ENCODE measurements around the gene ANKRD33. TPM values are rescaled to one million over a fixed set of nuclear protein-coding genes. Genes with fewer than 3 reads are reported as not detected.

ANKRD33 gene
- total RNA-seq, 1 experiment from 2014 or later, result 0.21 TPM

- Histone ChIP-seq H3K4me3 (ENCODE audit: low read depth in 2 of 2, low read length in 2 of 2) (no peak overlapping the region), H3K9me3 (ENCODE audit: control insufficient read depth, insufficient read depth, low read depth, low read length) (no peaks in the 10 kb centered on the region), H3K4me1 (ENCODE audit: control insufficient read depth, insufficient read depth, low read length) (no peaks in the 10 kb centered on the region), H3K27ac (ENCODE audit: low read length) (no peak overlapping the region), H3K27me3 (ENCODE audit: control insufficient read depth, insufficient read depth, low read length) (no peaks in the 10 kb centered on the region), H3K36me3 (ENCODE audit: control insufficient read depth, insufficient read depth, low read length) (no peaks in the 10 kb centered on the region)
- no TSS peak for BruUV-seq (replicated peaks)
- intact Hi-C loops (cut with micrococcal nuclease; ENCODE audit: unreplicated experiment) (no loop called here), in situ Hi-C loops (cut with HindIII; ENCODE audit: low pct_unique_long_range_greater_than_20kb, low sequenced_read_pairs) (no loop called here)
- ATAC-seq (no peak), DNase-seq (ENCODE audit: low read depth, low spot score) (no peak)
- no peak for TF ChIP-seq POLR2AphosphoS5 (IDR thresholded peaks at IDR 0.05; ENCODE audit: low read depth, low read length)
- TF ChIP-seq, protein P1, sequence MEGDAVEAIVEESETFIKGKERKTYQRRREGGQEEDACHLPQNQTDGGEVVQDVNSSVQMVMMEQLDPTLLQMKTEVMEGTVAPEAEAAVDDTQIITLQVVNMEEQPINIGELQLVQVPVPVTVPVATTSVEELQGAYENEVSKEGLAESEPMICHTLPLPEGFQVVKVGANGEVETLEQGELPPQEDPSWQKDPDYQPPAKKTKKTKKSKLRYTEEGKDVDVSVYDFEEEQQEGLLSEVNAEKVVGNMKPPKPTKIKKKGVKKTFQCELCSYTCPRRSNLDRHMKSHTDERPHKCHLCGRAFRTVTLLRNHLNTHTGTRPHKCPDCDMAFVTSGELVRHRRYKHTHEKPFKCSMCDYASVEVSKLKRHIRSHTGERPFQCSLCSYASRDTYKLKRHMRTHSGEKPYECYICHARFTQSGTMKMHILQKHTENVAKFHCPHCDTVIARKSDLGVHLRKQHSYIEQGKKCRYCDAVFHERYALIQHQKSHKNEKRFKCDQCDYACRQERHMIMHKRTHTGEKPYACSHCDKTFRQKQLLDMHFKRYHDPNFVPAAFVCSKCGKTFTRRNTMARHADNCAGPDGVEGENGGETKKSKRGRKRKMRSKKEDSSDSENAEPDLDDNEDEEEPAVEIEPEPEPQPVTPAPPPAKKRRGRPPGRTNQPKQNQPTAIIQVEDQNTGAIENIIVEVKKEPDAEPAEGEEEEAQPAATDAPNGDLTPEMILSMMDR (IDR thresholded peaks at IDR 0.05), result no peak
- TF ChIP-seq REST (IDR thresholded peaks at IDR 0.05; ENCODE audit: insufficient read depth in 1 of 2, low read depth in 2 of 2, low read length in 1 of 2), result no peak
- no peak for TF ChIP-seq SIN3A (IDR thresholded peaks at IDR 0.05; ENCODE audit: borderline replicate concordance, insufficient read depth, low read depth, low read length)
- TF ChIP-seq TCF7L2 (IDR thresholded peaks at IDR 0.05; ENCODE audit: low read depth, low read length), result no peak
- POLR2A ChIA-PET, result no interaction called here
- CTCF ChIA-PET, result interaction anchor here (1.1 kb wide), 1 partner anchor 19 kb away, joined by 7 read pairs; no protein-coding TSS in a partner anchor
Observed at GRCh38 chr12:51907856-51908425, 20.0 kb downstream of the ANKRD33 start.

GRCh38 chr12:51908876-51909592 is 21.1 kb downstream of the ANKRD33 start:
- Histone ChIP-seq H3K36me3 (ENCODE audit: control insufficient read depth, insufficient read depth, low read length) (no peaks in the 10 kb centered on the region), H3K4me3 (ENCODE audit: low read depth in 2 of 2, low read length in 2 of 2) (no peak overlapping the region), H3K27ac (ENCODE audit: low read length) (no peak overlapping the region), H3K9me3 (ENCODE audit: control insufficient read depth, insufficient read depth, low read depth, low read length) (no peaks in the 10 kb centered on the region), H3K27me3 (ENCODE audit: control insufficient read depth, insufficient read depth, low read length) (no peaks in the 10 kb centered on the region), H3K4me1 (ENCODE audit: control insufficient read depth, insufficient read depth, low read length) (no peaks in the 10 kb centered on the region)
- intact Hi-C loops (cut with micrococcal nuclease; ENCODE audit: unreplicated experiment) (no loop called here), in situ Hi-C loops (cut with HindIII; ENCODE audit: low pct_unique_long_range_greater_than_20kb, low sequenced_read_pairs) (no loop called here)
- TF ChIP-seq POLR2AphosphoS5 (IDR thresholded peaks at IDR 0.05; ENCODE audit: low read depth, low read length), result no peak
- no peak for TF ChIP-seq REST (IDR thresholded peaks at IDR 0.05; ENCODE audit: insufficient read depth in 1 of 2, low read depth in 2 of 2, low read length in 1 of 2)
- TF ChIP-seq, protein P1 (IDR thresholded peaks at IDR 0.05), result no peak
- no peak for TF ChIP-seq SIN3A (IDR thresholded peaks at IDR 0.05; ENCODE audit: borderline replicate concordance, insufficient read depth, low read depth, low read length)
- TF ChIP-seq TCF7L2 (IDR thresholded peaks at IDR 0.05; ENCODE audit: low read depth, low read length), result no peak
- BruUV-seq (replicated peaks), result no TSS peak
- ATAC-seq, result no peak
- POLR2A ChIA-PET, result no interaction called here
- CTCF ChIA-PET, result interaction anchor here (0.6 to 1.1 kb wide), 2 partner anchors 18 to 28 kb away, joined by 6 to 7 read pairs; no protein-coding TSS in a partner anchor
- no peak for DNase-seq (ENCODE audit: low read depth, low spot score)

Measured in Panc1 (cell line).